ENCODE measurements around the gene RAPGEF2.

Gene RAPGEF2

DNA sequence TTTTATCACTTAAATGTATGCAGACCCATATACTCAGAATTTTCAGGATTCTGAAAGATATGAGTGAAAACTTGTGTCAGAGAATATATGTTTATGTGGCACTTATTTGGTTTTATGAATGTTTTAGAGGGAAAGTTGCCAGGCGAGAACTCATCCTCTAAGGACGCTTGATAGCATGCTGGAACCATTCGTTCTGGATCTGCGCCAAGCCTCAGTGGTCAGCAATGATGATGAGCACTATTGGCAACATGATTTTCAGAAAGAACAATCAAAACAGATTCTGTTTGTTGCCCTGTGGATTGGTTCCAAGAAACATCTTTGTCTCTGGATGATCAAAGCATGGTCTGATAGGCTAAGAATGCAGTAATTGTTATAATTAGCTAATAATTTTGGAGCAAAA lies 32.1 kb upstream of the RAPGEF2 start:
- no peak overlapping the region for H3K9ac ChIP-seq (ENCODE audit: low read length)
- no peaks in the 10 kb centered on the region for H3K9me2 ChIP-seq (replicated peaks; ENCODE audit: insufficient read depth, low read length)
- no peaks in the 10 kb centered on the region for H3K9me3 ChIP-seq (ENCODE audit: insufficient read depth, low read length)
- H3K4me3 ChIP-seq (ENCODE audit: insufficient read depth, low read length, poor library complexity, severe bottlenecking) = no peak overlapping the region
- no peak for TF ChIP-seq EZH2phosphoT487 (conservative IDR thresholded peaks at IDR 0.05; ENCODE audit: low read length)
- TF ChIP-seq, protein P1, sequence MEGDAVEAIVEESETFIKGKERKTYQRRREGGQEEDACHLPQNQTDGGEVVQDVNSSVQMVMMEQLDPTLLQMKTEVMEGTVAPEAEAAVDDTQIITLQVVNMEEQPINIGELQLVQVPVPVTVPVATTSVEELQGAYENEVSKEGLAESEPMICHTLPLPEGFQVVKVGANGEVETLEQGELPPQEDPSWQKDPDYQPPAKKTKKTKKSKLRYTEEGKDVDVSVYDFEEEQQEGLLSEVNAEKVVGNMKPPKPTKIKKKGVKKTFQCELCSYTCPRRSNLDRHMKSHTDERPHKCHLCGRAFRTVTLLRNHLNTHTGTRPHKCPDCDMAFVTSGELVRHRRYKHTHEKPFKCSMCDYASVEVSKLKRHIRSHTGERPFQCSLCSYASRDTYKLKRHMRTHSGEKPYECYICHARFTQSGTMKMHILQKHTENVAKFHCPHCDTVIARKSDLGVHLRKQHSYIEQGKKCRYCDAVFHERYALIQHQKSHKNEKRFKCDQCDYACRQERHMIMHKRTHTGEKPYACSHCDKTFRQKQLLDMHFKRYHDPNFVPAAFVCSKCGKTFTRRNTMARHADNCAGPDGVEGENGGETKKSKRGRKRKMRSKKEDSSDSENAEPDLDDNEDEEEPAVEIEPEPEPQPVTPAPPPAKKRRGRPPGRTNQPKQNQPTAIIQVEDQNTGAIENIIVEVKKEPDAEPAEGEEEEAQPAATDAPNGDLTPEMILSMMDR (IDR thresholded peaks at IDR 0.05; ENCODE audit: insufficient read depth, low read length, poor library complexity, severe bottlenecking) = no peak
- no peaks in the 10 kb centered on the region for H3K79me2 ChIP-seq (ENCODE audit: insufficient read depth, low read length)
- no peaks in the 10 kb centered on the region for H4K20me1 ChIP-seq (ENCODE audit: low read depth, low read length)
- H3K36me3 ChIP-seq (ENCODE audit: low read length) = no peaks in the 10 kb centered on the region
- no peak overlapping the region for H2AFZ ChIP-seq (ENCODE audit: low read depth, low read length, severe bottlenecking)
- H3K27me3 ChIP-seq (ENCODE audit: low read length) = no peaks in the 10 kb centered on the region
- H3K4me2 ChIP-seq (ENCODE audit: low read depth, low read length, poor library complexity, severe bottlenecking) = no peak overlapping the region
- H3K27ac ChIP-seq (ENCODE audit: low read depth, low read length) = no peak overlapping the region
- no peaks in the 10 kb centered on the region for H3F3A ChIP-seq (ENCODE audit: insufficient read depth)

DNA sequence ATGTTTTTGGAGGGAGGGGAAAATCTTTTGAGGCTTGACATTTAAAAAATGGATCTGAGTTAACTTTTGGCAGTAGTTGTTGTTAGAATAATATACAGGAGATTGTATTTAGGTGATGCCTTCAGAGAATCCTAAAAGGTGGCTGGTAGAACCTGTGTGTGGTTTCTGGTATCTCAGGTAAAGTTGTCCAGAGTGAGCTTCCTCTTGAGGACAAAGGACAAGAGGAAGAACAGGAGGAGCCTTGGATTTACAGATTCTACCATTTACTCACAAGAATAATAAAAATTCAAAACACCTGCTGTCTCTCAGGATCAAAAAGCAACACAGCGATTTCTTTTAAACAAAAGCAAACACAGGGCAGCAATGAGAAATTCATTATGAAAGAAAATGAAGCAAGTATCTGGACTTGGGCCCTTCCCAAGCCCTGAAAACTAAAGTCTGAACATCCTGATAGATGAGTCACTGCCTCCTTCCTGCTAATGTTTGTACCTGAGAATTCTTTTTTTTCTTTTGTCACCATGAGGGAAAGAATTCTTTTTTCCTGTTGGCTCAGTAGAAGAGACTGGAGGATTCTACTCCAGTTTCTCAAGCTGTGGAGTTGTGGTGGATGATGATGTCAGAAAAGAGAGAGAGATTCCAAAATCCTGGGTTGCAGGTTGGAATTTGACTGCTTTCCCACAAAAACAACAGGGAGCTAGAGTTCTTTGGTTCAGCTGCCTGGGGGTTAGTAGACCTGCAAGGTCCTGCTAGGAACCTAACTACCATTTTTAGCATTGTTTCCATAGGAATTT lies 31.5 kb upstream of the RAPGEF2 start:
- H3K4me2 ChIP-seq (ENCODE audit: low read depth, low read length, poor library complexity, severe bottlenecking) = no peak overlapping the region
- H3K36me3 ChIP-seq (ENCODE audit: low read length) = no peaks in the 10 kb centered on the region
- H3K9me3 ChIP-seq (ENCODE audit: insufficient read depth, low read length) = no peaks in the 10 kb centered on the region
- no peak overlapping the region for H3K27ac ChIP-seq (ENCODE audit: low read depth, low read length)
- no peaks in the 10 kb centered on the region for H3K9me2 ChIP-seq (replicated peaks; ENCODE audit: insufficient read depth, low read length)
- TF ChIP-seq, protein P1 (IDR thresholded peaks at IDR 0.05; ENCODE audit: insufficient read depth, low read length, poor library complexity, severe bottlenecking) = no peak
- no peak for TF ChIP-seq EZH2phosphoT487 (conservative IDR thresholded peaks at IDR 0.05; ENCODE audit: low read length)
- no peaks in the 10 kb centered on the region for H4K20me1 ChIP-seq (ENCODE audit: low read depth, low read length)
- H3K4me3 ChIP-seq (ENCODE audit: insufficient read depth, low read length, poor library complexity, severe bottlenecking) = no peak overlapping the region
- no peaks in the 10 kb centered on the region for H3K27me3 ChIP-seq (ENCODE audit: low read length)
- no peaks in the 10 kb centered on the region for H3K79me2 ChIP-seq (ENCODE audit: insufficient read depth, low read length)
- no peak overlapping the region for H2AFZ ChIP-seq (ENCODE audit: low read depth, low read length, severe bottlenecking)
- no peaks in the 10 kb centered on the region for H3F3A ChIP-seq (ENCODE audit: insufficient read depth)
- H3K9ac ChIP-seq (ENCODE audit: low read length) = no peak overlapping the region

DNA sequence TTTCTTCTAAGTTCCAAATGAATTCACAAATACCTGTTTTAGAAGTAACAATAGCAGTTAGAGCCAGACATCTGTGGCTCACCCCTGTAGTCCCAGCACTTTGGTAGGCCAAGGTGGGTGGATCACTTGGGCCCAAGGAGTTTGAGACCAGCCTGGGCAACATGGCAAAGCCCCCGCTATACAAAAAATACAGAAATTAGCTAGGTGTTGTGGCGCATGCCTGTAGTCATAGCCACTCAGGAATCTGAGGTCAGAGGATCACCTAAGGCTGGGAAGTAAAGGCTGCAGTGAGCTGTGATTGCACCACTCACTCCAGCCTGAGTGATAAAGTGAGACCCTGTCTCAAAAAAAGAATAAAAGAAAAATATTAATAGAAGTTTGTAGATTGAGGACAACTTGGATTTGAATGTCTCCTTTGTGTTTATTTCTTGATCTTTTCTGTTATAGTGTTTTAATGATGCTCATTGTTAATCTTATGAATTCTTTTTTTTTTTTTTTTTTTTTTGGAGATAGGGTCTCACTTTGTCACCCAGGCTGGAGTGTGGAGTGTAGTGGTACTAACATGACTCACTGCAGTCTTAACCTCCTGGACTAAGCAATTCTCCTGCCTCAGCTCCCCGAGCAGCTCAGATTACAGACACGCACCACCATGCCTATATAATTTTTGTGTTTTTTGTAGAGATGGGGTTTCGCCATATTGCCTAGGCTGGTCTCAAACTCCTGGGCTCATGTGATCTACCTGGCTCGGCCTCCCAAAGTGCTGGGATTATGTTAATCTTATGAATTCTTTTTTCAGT lies 30.7 kb upstream of the RAPGEF2 start:
- no peak overlapping the region for H3K4me3 ChIP-seq (ENCODE audit: insufficient read depth, low read length, poor library complexity, severe bottlenecking)
- no peaks in the 10 kb centered on the region for H3K79me2 ChIP-seq (ENCODE audit: insufficient read depth, low read length)
- H3K27ac ChIP-seq (ENCODE audit: low read depth, low read length) = no peak overlapping the region
- no peak overlapping the region for H2AFZ ChIP-seq (ENCODE audit: low read depth, low read length, severe bottlenecking)
- no peak overlapping the region for H3K9ac ChIP-seq (ENCODE audit: low read length)
- no peaks in the 10 kb centered on the region for H3K9me2 ChIP-seq (replicated peaks; ENCODE audit: insufficient read depth, low read length)
- TF ChIP-seq, protein P1 (IDR thresholded peaks at IDR 0.05; ENCODE audit: insufficient read depth, low read length, poor library complexity, severe bottlenecking) = no peak
- no peak for TF ChIP-seq EZH2phosphoT487 (conservative IDR thresholded peaks at IDR 0.05; ENCODE audit: low read length)
- no peaks in the 10 kb centered on the region for H3K27me3 ChIP-seq (ENCODE audit: low read length)
- no peak overlapping the region for H3K4me2 ChIP-seq (ENCODE audit: low read depth, low read length, poor library complexity, severe bottlenecking)
- no peaks in the 10 kb centered on the region for H3K9me3 ChIP-seq (ENCODE audit: insufficient read depth, low read length)
- no peaks in the 10 kb centered on the region for H3F3A ChIP-seq (ENCODE audit: insufficient read depth)
- H3K36me3 ChIP-seq (ENCODE audit: low read length) = no peaks in the 10 kb centered on the region
- H4K20me1 ChIP-seq (ENCODE audit: low read depth, low read length) = no peaks in the 10 kb centered on the region
